ENCODE results near the gene EHMT1.

DNA sequence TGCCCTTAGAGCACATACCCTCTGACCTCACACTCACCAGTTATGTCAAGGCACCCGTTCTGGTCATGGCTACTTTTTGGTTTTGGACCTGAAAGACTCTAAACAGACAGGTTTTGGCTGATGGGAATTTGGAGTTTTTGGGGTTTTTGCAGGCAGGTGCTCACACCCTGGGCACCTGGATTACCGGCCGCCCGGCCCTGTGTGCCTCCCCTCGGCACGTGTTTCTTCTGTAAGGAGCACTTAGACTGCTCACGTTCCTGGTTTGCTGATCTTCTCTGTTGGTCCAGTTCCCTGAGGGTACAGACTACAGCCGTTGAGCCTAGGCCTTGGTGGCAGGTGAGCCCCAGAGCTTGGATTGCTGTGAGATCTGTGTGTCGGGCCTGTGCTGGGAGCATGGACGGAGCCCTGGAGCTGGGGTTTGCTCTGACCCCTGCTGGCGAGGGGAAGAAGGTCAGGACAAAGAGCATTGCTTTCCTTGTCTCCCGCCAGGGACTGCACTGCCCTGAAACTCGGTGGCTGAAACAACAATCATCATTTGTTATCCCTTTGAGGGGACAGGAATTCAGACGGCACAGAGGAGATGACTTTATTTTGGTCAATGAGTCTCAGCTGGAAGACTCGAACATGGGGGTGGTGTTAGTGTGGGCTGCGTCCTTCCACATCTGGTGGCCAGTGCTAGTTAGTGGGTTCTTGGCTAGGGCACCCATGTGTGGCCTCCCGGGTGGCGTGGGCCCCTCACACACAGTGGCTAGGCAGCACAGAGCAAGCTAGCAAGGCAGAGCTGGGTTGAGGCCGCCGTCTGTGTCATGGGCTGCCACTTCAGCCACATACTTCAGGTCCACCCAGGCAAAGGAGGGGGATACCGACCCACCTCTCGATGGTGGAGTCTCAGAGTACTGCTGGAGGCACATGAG is 76.4 kb downstream of the EHMT1 start:
- no peak for TF ChIP-seq EP300 (IDR thresholded peaks at IDR 0.05)
- TF ChIP-seq, protein P1, sequence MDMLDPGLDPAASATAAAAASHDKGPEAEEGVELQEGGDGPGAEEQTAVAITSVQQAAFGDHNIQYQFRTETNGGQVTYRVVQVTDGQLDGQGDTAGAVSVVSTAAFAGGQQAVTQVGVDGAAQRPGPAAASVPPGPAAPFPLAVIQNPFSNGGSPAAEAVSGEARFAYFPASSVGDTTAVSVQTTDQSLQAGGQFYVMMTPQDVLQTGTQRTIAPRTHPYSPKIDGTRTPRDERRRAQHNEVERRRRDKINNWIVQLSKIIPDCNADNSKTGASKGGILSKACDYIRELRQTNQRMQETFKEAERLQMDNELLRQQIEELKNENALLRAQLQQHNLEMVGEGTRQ (IDR thresholded peaks at IDR 0.05): no peak
- no peak for TF ChIP-seq JUN (IDR thresholded peaks at IDR 0.05)
- TF ChIP-seq, protein P2, sequence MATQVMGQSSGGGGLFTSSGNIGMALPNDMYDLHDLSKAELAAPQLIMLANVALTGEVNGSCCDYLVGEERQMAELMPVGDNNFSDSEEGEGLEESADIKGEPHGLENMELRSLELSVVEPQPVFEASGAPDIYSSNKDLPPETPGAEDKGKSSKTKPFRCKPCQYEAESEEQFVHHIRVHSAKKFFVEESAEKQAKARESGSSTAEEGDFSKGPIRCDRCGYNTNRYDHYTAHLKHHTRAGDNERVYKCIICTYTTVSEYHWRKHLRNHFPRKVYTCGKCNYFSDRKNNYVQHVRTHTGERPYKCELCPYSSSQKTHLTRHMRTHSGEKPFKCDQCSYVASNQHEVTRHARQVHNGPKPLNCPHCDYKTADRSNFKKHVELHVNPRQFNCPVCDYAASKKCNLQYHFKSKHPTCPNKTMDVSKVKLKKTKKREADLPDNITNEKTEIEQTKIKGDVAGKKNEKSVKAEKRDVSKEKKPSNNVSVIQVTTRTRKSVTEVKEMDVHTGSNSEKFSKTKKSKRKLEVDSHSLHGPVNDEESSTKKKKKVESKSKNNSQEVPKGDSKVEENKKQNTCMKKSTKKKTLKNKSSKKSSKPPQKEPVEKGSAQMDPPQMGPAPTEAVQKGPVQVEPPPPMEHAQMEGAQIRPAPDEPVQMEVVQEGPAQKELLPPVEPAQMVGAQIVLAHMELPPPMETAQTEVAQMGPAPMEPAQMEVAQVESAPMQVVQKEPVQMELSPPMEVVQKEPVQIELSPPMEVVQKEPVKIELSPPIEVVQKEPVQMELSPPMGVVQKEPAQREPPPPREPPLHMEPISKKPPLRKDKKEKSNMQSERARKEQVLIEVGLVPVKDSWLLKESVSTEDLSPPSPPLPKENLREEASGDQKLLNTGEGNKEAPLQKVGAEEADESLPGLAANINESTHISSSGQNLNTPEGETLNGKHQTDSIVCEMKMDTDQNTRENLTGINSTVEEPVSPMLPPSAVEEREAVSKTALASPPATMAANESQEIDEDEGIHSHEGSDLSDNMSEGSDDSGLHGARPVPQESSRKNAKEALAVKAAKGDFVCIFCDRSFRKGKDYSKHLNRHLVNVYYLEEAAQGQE (IDR thresholded peaks at IDR 0.05): no peak
- TF ChIP-seq, protein P3, sequence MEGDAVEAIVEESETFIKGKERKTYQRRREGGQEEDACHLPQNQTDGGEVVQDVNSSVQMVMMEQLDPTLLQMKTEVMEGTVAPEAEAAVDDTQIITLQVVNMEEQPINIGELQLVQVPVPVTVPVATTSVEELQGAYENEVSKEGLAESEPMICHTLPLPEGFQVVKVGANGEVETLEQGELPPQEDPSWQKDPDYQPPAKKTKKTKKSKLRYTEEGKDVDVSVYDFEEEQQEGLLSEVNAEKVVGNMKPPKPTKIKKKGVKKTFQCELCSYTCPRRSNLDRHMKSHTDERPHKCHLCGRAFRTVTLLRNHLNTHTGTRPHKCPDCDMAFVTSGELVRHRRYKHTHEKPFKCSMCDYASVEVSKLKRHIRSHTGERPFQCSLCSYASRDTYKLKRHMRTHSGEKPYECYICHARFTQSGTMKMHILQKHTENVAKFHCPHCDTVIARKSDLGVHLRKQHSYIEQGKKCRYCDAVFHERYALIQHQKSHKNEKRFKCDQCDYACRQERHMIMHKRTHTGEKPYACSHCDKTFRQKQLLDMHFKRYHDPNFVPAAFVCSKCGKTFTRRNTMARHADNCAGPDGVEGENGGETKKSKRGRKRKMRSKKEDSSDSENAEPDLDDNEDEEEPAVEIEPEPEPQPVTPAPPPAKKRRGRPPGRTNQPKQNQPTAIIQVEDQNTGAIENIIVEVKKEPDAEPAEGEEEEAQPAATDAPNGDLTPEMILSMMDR (IDR thresholded peaks at IDR 0.05): peak; percentile 56
- TF ChIP-seq POLR2A (IDR thresholded peaks at IDR 0.05; ENCODE audit: low read length): no peak
- TF ChIP-seq RNF2 (IDR thresholded peaks at IDR 0.05; ENCODE audit: borderline replicate concordance, low read depth): no peak
- no peak for TF ChIP-seq NPAS2 (CRISPR knock-in tag; IDR thresholded peaks at IDR 0.05; ENCODE audit: borderline replicate concordance)
- TF ChIP-seq, protein P4, sequence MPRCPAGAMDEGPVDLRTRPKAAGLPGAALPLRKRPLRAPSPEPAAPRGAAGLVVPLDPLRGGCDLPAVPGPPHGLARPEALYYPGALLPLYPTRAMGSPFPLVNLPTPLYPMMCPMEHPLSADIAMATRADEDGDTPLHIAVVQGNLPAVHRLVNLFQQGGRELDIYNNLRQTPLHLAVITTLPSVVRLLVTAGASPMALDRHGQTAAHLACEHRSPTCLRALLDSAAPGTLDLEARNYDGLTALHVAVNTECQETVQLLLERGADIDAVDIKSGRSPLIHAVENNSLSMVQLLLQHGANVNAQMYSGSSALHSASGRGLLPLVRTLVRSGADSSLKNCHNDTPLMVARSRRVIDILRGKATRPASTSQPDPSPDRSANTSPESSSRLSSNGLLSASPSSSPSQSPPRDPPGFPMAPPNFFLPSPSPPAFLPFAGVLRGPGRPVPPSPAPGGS (IDR thresholded peaks at IDR 0.05): no peak
- TF ChIP-seq HOXA7 (CRISPR knock-in tag; IDR thresholded peaks at IDR 0.05): no peak
- TF ChIP-seq RFX5 (IDR thresholded peaks at IDR 0.05): no peak
- TF ChIP-seq KDM1A (IDR thresholded peaks at IDR 0.05; ENCODE audit: low read depth): no peak
- TF ChIP-seq POLR2AphosphoS2 (conservative IDR thresholded peaks at IDR 0.05; ENCODE audit: low read length): no peak

Measured in A549 (cell line).